ENCODE results near the gene CPS1.

Gene CPS1

GRCh38 chr2:210657874-210658273, 101.5 kb downstream of the CPS1 start:
- no peaks in the 10 kb centered on the region for H3K79me2 ChIP-seq (ENCODE audit: insufficient read depth, low read length)
- no peaks in the 10 kb centered on the region for H3K36me3 ChIP-seq (ENCODE audit: insufficient read depth, low read length)
- H3K9me3 ChIP-seq (ENCODE audit: insufficient read depth, low read depth, low read length) = no peaks in the 10 kb centered on the region
- H3K4me3 ChIP-seq (ENCODE audit: low read length, poor library complexity, severe bottlenecking) = no peak overlapping the region
- H2AFZ ChIP-seq (ENCODE audit: low read length) = no peak overlapping the region
- no peak overlapping the region for H3K9ac ChIP-seq (ENCODE audit: low read depth, low read length, poor library complexity, severe bottlenecking)
- H4K20me1 ChIP-seq (ENCODE audit: insufficient read depth, low read length, poor library complexity, severe bottlenecking) = no peaks in the 10 kb centered on the region
- H3K9me2 ChIP-seq (replicated peaks; ENCODE audit: low read depth, low read length) = no peaks in the 10 kb centered on the region
- no peaks in the 10 kb centered on the region for H3F3A ChIP-seq (ENCODE audit: low read depth)
- H3K4me1 ChIP-seq (ENCODE audit: insufficient read depth, low read length, poor library complexity, severe bottlenecking) = no peaks in the 10 kb centered on the region
- no peaks in the 10 kb centered on the region for H3K27me3 ChIP-seq (ENCODE audit: insufficient read depth, low read length, poor library complexity, severe bottlenecking)
- H3K4me2 ChIP-seq (ENCODE audit: low read depth, low read length, poor library complexity, severe bottlenecking) = no peak overlapping the region
- TF ChIP-seq, protein P1, sequence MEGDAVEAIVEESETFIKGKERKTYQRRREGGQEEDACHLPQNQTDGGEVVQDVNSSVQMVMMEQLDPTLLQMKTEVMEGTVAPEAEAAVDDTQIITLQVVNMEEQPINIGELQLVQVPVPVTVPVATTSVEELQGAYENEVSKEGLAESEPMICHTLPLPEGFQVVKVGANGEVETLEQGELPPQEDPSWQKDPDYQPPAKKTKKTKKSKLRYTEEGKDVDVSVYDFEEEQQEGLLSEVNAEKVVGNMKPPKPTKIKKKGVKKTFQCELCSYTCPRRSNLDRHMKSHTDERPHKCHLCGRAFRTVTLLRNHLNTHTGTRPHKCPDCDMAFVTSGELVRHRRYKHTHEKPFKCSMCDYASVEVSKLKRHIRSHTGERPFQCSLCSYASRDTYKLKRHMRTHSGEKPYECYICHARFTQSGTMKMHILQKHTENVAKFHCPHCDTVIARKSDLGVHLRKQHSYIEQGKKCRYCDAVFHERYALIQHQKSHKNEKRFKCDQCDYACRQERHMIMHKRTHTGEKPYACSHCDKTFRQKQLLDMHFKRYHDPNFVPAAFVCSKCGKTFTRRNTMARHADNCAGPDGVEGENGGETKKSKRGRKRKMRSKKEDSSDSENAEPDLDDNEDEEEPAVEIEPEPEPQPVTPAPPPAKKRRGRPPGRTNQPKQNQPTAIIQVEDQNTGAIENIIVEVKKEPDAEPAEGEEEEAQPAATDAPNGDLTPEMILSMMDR (conservative IDR thresholded peaks at IDR 0.05; ENCODE audit: low read length) = no peak
- no peak for TF ChIP-seq EZH2phosphoT487 (IDR thresholded peaks at IDR 0.05; ENCODE audit: borderline replicate concordance)

GRCh38 chr2:210660751-210661150, 104.4 kb downstream of the CPS1 start:
- no peaks in the 10 kb centered on the region for H3K36me3 ChIP-seq (ENCODE audit: insufficient read depth, low read length)
- no peaks in the 10 kb centered on the region for H4K20me1 ChIP-seq (ENCODE audit: insufficient read depth, low read length, poor library complexity, severe bottlenecking)
- no peaks in the 10 kb centered on the region for H3K9me3 ChIP-seq (ENCODE audit: insufficient read depth, low read depth, low read length)
- no peak overlapping the region for H2AFZ ChIP-seq (ENCODE audit: low read length)
- H3K4me3 ChIP-seq (ENCODE audit: low read length, poor library complexity, severe bottlenecking) = no peak overlapping the region
- H3K9me2 ChIP-seq (replicated peaks; ENCODE audit: low read depth, low read length) = no peaks in the 10 kb centered on the region
- H3K4me2 ChIP-seq (ENCODE audit: low read depth, low read length, poor library complexity, severe bottlenecking) = no peak overlapping the region
- no peaks in the 10 kb centered on the region for H3F3A ChIP-seq (ENCODE audit: low read depth)
- H3K9ac ChIP-seq (ENCODE audit: low read depth, low read length, poor library complexity, severe bottlenecking) = no peak overlapping the region
- no peaks in the 10 kb centered on the region for H3K27me3 ChIP-seq (ENCODE audit: insufficient read depth, low read length, poor library complexity, severe bottlenecking)
- no peaks in the 10 kb centered on the region for H3K79me2 ChIP-seq (ENCODE audit: insufficient read depth, low read length)
- H3K4me1 ChIP-seq (ENCODE audit: insufficient read depth, low read length, poor library complexity, severe bottlenecking) = no peaks in the 10 kb centered on the region
- TF ChIP-seq, protein P1 (conservative IDR thresholded peaks at IDR 0.05; ENCODE audit: low read length) = no peak
- TF ChIP-seq EZH2phosphoT487 (IDR thresholded peaks at IDR 0.05; ENCODE audit: borderline replicate concordance) = no peak

GRCh38 chr2:210662560-210662959, 106.2 kb downstream of the CPS1 start:
- Histone ChIP-seq H3K4me2 (ENCODE audit: low read depth, low read length, poor library complexity, severe bottlenecking) (no peak overlapping the region), H3K4me1 (ENCODE audit: insufficient read depth, low read length, poor library complexity, severe bottlenecking) (no peaks in the 10 kb centered on the region), H3K27me3 (ENCODE audit: insufficient read depth, low read length, poor library complexity, severe bottlenecking) (no peaks in the 10 kb centered on the region), H3K9me3 (ENCODE audit: insufficient read depth, low read depth, low read length) (no peaks in the 10 kb centered on the region), H3K36me3 (ENCODE audit: insufficient read depth, low read length) (no peaks in the 10 kb centered on the region), H2AFZ (ENCODE audit: low read length) (no peak overlapping the region), H3K4me3 (ENCODE audit: low read length, poor library complexity, severe bottlenecking) (no peak overlapping the region), H3K9me2 (replicated peaks; ENCODE audit: low read depth, low read length) (no peaks in the 10 kb centered on the region), H4K20me1 (ENCODE audit: insufficient read depth, low read length, poor library complexity, severe bottlenecking) (no peaks in the 10 kb centered on the region), H3K79me2 (ENCODE audit: insufficient read depth, low read length) (no peaks in the 10 kb centered on the region), H3F3A (ENCODE audit: low read depth) (no peaks in the 10 kb centered on the region), H3K9ac (ENCODE audit: low read depth, low read length, poor library complexity, severe bottlenecking) (no peak overlapping the region)
- TF ChIP-seq, protein P1 (conservative IDR thresholded peaks at IDR 0.05; ENCODE audit: low read length) = no peak
- no peak for TF ChIP-seq EZH2phosphoT487 (IDR thresholded peaks at IDR 0.05; ENCODE audit: borderline replicate concordance)
